KMS-11 (cell line): Measurements from ENCODE around the gene ZNF655.

Source experiments
- H2AFZ ChIP-seq: fragments of 200-600 bp; sonication (generic); 2 replicates; pipeline ENCODE4 v1.6.1; 2016; ENCODE audit warnings: antibody characterized with exemption, mixed run types, low read depth
- H3K27ac ChIP-seq: fragments of 200-600 bp; sonication (generic); 2 replicates; pipeline ENCODE4 v1.6.1; 2016; ENCODE audit warnings: mild to moderate bottlenecking, mixed run types
- H3K27me3 ChIP-seq: fragments of 200-600 bp; sonication (generic); 2 replicates; pipeline ENCODE4 v1.6.1; 2017; ENCODE audit warnings: mild to moderate bottlenecking, low read depth, mixed run types, moderate library complexity; ENCODE audit not compliant: insufficient read depth
- H3K36me3 ChIP-seq: fragments of 200-600 bp; sonication (generic); 2 replicates; pipeline ENCODE4 v1.6.1; 2017; ENCODE audit warnings: mild to moderate bottlenecking, mixed run types; ENCODE audit not compliant: insufficient read depth
- H3K4me1 ChIP-seq: fragments of 200-600 bp; sonication (generic); 2 replicates; pipeline ENCODE4 v1.6.1; 2016; ENCODE audit warnings: mild to moderate bottlenecking, low read depth, mixed run types; ENCODE audit not compliant: poor library complexity, severe bottlenecking
- H3K4me2 ChIP-seq: fragments of 200-600 bp; sonication (generic); 2 replicates; pipeline ENCODE4 v1.7.0; 2016; ENCODE audit warnings: mild to moderate bottlenecking, mixed run types
- H3K4me3 ChIP-seq: fragments of 200-600 bp; sonication (generic); IDR thresholded peaks from 2 replicates; pipeline ENCODE4 v1.6.1; 2017; ENCODE audit warnings: low read depth, low read length, mixed read lengths; ENCODE audit not compliant: insufficient read depth
- H3K79me2 ChIP-seq: fragments of 200-600 bp; sonication (generic); 2 replicates; pipeline ENCODE4 v1.6.1; 2016; ENCODE audit warnings: low read depth, mixed run types; ENCODE audit not compliant: insufficient read depth
- H3K9ac ChIP-seq: fragments of 200-600 bp; sonication (generic); 2 replicates; pipeline ENCODE4 v1.6.1; 2016; ENCODE audit warnings: mild to moderate bottlenecking, mixed run types
- H4K20me1 ChIP-seq: fragments of 200-600 bp; sonication (generic); 2 replicates; pipeline ENCODE4 v1.6.1; 2016; ENCODE audit warnings: mild to moderate bottlenecking, mixed run types; ENCODE audit not compliant: insufficient read depth
- CTCF ChIP-seq: fragments of 200-600 bp; sonication (generic); conservative IDR thresholded peaks from 2 replicates; pipeline ENCODE4 v1.6.1; 2017; ENCODE audit warnings: low read depth, mild to moderate bottlenecking, antibody characterized with exemption, low read length, moderate library complexity, mixed read lengths

ZNF655 gene

GRCh38 chr7:99624484-99624883, 66.0 kb downstream of the ZNF655 start:
- Histone ChIP-seq H3K27ac (no peak overlapping the region), H3K36me3 (peaks cover 6% of the 10 kb centered on the region; the same call in 1 of the 2 replicates), H2AFZ (no peak overlapping the region), H3K9ac (no peak overlapping the region), H3K4me3 (no peak overlapping the region), H4K20me1 (no peaks in the 10 kb centered on the region), H3K79me2 (no peaks in the 10 kb centered on the region), H3K4me2 (no peak overlapping the region), H3K27me3 (no peaks in the 10 kb centered on the region), H3K4me1 (no peaks in the 10 kb centered on the region)
- TF ChIP-seq CTCF = no peak

GRCh38 chr7:99625321-99625720, 66.9 kb downstream of the ZNF655 start:
- H3K4me2 ChIP-seq = no peak overlapping the region
- no peak overlapping the region for H2AFZ ChIP-seq
- H3K36me3 ChIP-seq = no peaks in the 10 kb centered on the region; the same call in 1 of the 2 replicates
- H3K27ac ChIP-seq = no peak overlapping the region
- H3K9ac ChIP-seq = no peak overlapping the region
- no peaks in the 10 kb centered on the region for H3K4me1 ChIP-seq
- TF ChIP-seq CTCF = no peak
- no peaks in the 10 kb centered on the region for H4K20me1 ChIP-seq
- no peaks in the 10 kb centered on the region for H3K27me3 ChIP-seq
- no peaks in the 10 kb centered on the region for H3K79me2 ChIP-seq
- H3K4me3 ChIP-seq = no peak overlapping the region

DNA sequence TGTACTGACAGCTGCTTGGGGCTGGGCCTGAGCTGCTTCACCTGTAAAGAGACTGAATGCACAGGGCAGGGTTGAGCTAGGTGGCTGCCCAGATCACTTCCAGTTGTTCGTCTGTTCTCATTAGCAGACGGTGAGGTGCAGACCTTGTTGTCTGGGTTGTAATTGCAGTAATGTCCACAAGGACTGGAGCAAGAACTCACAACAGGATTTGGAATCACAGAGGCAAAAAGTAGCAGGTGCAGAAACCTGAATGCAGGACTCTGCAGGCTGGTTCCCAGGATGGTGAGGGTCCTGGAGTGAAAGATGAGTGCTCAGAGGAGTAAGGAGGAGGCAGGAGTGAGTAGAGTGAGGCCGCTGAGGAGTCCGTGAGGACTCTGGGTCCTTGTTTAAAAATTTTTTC, 67.5 kb downstream of the ZNF655 start:
- no peaks in the 10 kb centered on the region; the same call in 1 of the 2 replicates for H3K36me3 ChIP-seq
- no peak overlapping the region for H3K27ac ChIP-seq
- no peaks in the 10 kb centered on the region for H4K20me1 ChIP-seq
- H3K27me3 ChIP-seq = no peaks in the 10 kb centered on the region
- no peak overlapping the region for H3K4me3 ChIP-seq
- H3K9ac ChIP-seq = no peak overlapping the region
- H3K4me2 ChIP-seq = no peak overlapping the region
- H3K79me2 ChIP-seq = no peaks in the 10 kb centered on the region
- no peaks in the 10 kb centered on the region for H3K4me1 ChIP-seq
- no peak for TF ChIP-seq CTCF
- no peak overlapping the region for H2AFZ ChIP-seq
